ENCODE measurements around the gene DCAF12.

DNA sequence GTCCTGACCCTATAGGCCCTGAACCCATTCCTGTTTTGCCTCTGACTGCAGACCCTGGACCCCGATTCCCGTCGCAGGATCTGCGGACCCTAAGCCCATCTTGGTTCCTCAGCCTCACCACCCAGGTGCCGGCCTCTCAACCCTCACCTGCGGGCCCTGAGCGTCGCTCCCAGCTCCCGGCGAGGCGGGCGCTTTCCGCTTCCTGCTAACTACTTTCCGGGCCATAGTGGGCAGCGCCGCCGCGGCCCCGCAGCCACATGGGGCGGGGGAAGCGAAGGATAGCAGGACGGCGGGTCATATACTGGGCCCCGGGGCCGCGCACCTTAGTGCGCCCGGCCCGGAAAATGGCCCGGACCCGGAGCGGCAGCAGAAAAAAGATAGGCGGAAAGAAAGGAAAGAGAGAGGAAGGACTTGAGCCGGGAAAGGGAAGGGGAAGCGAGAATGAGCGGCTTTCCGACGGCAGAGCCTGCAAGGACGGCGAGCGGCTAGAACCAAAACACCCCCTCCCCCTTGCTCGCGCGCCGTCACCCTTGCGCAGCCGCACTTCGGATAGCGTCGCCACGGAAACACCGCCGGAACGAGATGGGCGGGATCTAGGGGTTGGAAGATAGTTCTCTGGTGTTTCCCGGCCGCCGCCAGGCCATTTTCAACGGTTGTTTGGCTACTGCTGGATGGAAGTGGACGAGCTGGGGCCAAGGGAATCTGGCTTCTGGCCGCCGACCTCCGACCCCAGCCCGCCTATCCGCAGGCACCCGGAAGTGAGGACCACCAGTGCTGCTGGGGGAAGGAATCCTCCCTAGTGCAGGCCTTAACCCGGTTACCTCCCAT lies at the start of gene DCAF12:
- TF ChIP-seq, protein P1, sequence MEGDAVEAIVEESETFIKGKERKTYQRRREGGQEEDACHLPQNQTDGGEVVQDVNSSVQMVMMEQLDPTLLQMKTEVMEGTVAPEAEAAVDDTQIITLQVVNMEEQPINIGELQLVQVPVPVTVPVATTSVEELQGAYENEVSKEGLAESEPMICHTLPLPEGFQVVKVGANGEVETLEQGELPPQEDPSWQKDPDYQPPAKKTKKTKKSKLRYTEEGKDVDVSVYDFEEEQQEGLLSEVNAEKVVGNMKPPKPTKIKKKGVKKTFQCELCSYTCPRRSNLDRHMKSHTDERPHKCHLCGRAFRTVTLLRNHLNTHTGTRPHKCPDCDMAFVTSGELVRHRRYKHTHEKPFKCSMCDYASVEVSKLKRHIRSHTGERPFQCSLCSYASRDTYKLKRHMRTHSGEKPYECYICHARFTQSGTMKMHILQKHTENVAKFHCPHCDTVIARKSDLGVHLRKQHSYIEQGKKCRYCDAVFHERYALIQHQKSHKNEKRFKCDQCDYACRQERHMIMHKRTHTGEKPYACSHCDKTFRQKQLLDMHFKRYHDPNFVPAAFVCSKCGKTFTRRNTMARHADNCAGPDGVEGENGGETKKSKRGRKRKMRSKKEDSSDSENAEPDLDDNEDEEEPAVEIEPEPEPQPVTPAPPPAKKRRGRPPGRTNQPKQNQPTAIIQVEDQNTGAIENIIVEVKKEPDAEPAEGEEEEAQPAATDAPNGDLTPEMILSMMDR (IDR thresholded peaks at IDR 0.05), result peak in 2 of 6 experiments; percentile 9 to 18
- TF ChIP-seq POLR2A (IDR thresholded peaks at IDR 0.05) (peak in 3 of 4 donors; percentile 52 to 85 (median 85)), EP300 (IDR thresholded peaks at IDR 0.05) (peak in 1 of 4 donors; percentile 44), POLR2AphosphoS5 (IDR thresholded peaks at IDR 0.05) (peak; percentile 87 to 93)
